Mesenchymal stem cell (in vitro differentiated cells and primary cell): ENCODE measurements around the gene SLC9A8.
"Not testable (repeated sequence)": the region's sequence is repeated elsewhere in the genome, so short reads cannot be mapped to it uniquely, and the experiment has no call there.

ENCODE experiments used
- DNase-seq: peaks from one replicate; pipeline ENCODE4 v3.0.0-alpha.2; 2013
- H2AFZ ChIP-seq: one replicate; pipeline ENCODE4 v1.6.1; 2013; ENCODE audit warnings: low read depth, mild to moderate bottlenecking, control low read depth, inconsistent platforms, low read length, moderate library complexity
- H2AK5ac ChIP-seq: 2 replicates; pipeline ENCODE4 v1.6.1; 2013; ENCODE audit warnings: low read length, moderate library complexity, mild to moderate bottlenecking, inconsistent platforms; ENCODE audit not compliant: severe bottlenecking
- H2BK120ac ChIP-seq: one replicate; pipeline ENCODE4 v1.6.1; 2013; ENCODE audit warnings: low read depth, mild to moderate bottlenecking, inconsistent platforms, low read length, moderate library complexity
- H2BK12ac ChIP-seq, 2 experiments: one replicate each; pipeline ENCODE4 v1.6.1; 2013; ENCODE audit warnings: inconsistent platforms in 2 of 2, low read length in 2 of 2, mild to moderate bottlenecking in 2 of 2, moderate library complexity in 2 of 2, control low read depth in 1 of 2
- H2BK15ac ChIP-seq: one replicate; pipeline ENCODE4 v1.6.1; 2013; ENCODE audit warnings: mild to moderate bottlenecking, low read depth, inconsistent platforms; ENCODE audit not compliant: poor library complexity, severe bottlenecking
- H2BK5ac ChIP-seq: 2 replicates; pipeline ENCODE4 v1.6.1; 2013; ENCODE audit warnings: low read depth, mild to moderate bottlenecking, low read length, control low read depth, inconsistent platforms; ENCODE audit not compliant: poor library complexity, severe bottlenecking
- H3K14ac ChIP-seq, 2 experiments: one replicate each; pipeline ENCODE4 v1.6.1; 2013; ENCODE audit warnings: inconsistent platforms in 2 of 2, low read length in 2 of 2, control low read depth in 1 of 2, mild to moderate bottlenecking in 1 of 2, moderate library complexity in 1 of 2
- H3K18ac ChIP-seq, 2 experiments: one replicate each; pipeline ENCODE4 v1.6.1; 2013; ENCODE audit warnings: inconsistent platforms in 2 of 2, low read length in 2 of 2, control low read depth in 1 of 2, low read depth in 1 of 2, mild to moderate bottlenecking in 1 of 2
- H3K23ac ChIP-seq, 2 experiments: one replicate each; pipeline ENCODE4 v1.6.1; 2013; ENCODE audit warnings: inconsistent platforms in 2 of 2, low read length in 2 of 2, mild to moderate bottlenecking in 2 of 2, moderate library complexity in 2 of 2, control low read depth in 1 of 2
- H3K27ac ChIP-seq: 2 replicates; pipeline ENCODE4 v1.5.1; 2013; ENCODE audit warnings: mild to moderate bottlenecking, moderate library complexity, low read length, control low read depth, inconsistent platforms; ENCODE audit not compliant: poor library complexity, severe bottlenecking
- H3K27me3 ChIP-seq, 2 experiments: 2 replicates each; pipeline versions ENCODE4 v1.6.1 to v1.7.0; 2013; ENCODE audit warnings: low read length in 2 of 2, mild to moderate bottlenecking in 2 of 2, moderate library complexity in 2 of 2, control low read depth in 1 of 2, inconsistent platforms in 1 of 2; ENCODE audit not compliant: control insufficient read depth in 1 of 2, insufficient read depth in 1 of 2
- H3K36me3 ChIP-seq, 2 experiments: 2 replicates each; pipeline versions ENCODE4 v1.6.1 to v1.7.0; 2013; ENCODE audit warnings: low read length in 2 of 2, control low read depth in 1 of 2, inconsistent platforms in 1 of 2, low read depth in 1 of 2, mild to moderate bottlenecking in 1 of 2; ENCODE audit not compliant: insufficient read depth in 2 of 2, control insufficient read depth in 1 of 2
- H3K4ac ChIP-seq, 2 experiments: one replicate each; pipeline ENCODE4 v1.6.1; 2013; ENCODE audit warnings: inconsistent platforms in 2 of 2, low read length in 2 of 2, mild to moderate bottlenecking in 2 of 2, moderate library complexity in 2 of 2, control low read depth in 1 of 2, low read depth in 1 of 2
- H3K4me1 ChIP-seq: 2 replicates; pipeline ENCODE4 v1.6.1; 2013; ENCODE audit warnings: low read depth, low read length, control low read depth; ENCODE audit not compliant: control insufficient read depth, insufficient read depth
- H3K4me2 ChIP-seq: 2 replicates; pipeline ENCODE4 v1.6.1; 2013; ENCODE audit warnings: low read length, mild to moderate bottlenecking, inconsistent platforms; ENCODE audit not compliant: poor library complexity, severe bottlenecking
- H3K4me3 ChIP-seq, 2 experiments: 2 replicates each; pipeline versions ENCODE4 v1.5.1 to v1.7.0; 2013; ENCODE audit warnings: low read length in 2 of 2, mild to moderate bottlenecking in 2 of 2, control low read depth in 1 of 2, low read depth in 1 of 2; ENCODE audit not compliant: insufficient read depth in 1 of 2
- H3K79me1 ChIP-seq: replicated peaks from 2 replicates; pipeline ENCODE4 v1.6.1; 2013; ENCODE audit warnings: mild to moderate bottlenecking, control low read depth, low read length, inconsistent platforms; ENCODE audit not compliant: poor library complexity, severe bottlenecking
- H3K9ac ChIP-seq: 2 replicates; pipeline ENCODE4 v1.7.0; 2013; ENCODE audit warnings: mild to moderate bottlenecking, low read length, moderate library complexity
- H3K9me3 ChIP-seq: 2 replicates; pipeline ENCODE4 v1.7.0; 2013; ENCODE audit warnings: mild to moderate bottlenecking, low read length; ENCODE audit not compliant: control insufficient read depth
- H4K8ac ChIP-seq: one replicate; pipeline ENCODE4 v1.6.1; 2013; ENCODE audit warnings: inconsistent platforms, mild to moderate bottlenecking, low read length, moderate library complexity
- H4K91ac ChIP-seq: one replicate; pipeline ENCODE4 v1.6.1; 2013; ENCODE audit warnings: mild to moderate bottlenecking, low read length, inconsistent platforms
- WGBS: methylation state at CpG from one replicate; pipeline ENCODE4 v1.1.7; 2013; ENCODE audit warnings: mixed read lengths; 5-methylcytosine and 5-hydroxymethylcytosine counted together

The SLC9A8 gene

GRCh38 chr20:49770634-49771033 is 42.0 kb upstream of the SLC9A8 start:
- no peak overlapping the region for H4K91ac ChIP-seq
- H3K23ac ChIP-seq: no peak overlapping the region
- DNase-seq: no peak
- H4K8ac ChIP-seq: no peak overlapping the region
- peak overlapping the region in 1 of 2 experiments; percentile 61 for H3K4ac ChIP-seq
- H2BK15ac ChIP-seq: no peak overlapping the region
- H3K4me1 ChIP-seq: peaks cover 13% of the 10 kb centered on the region
- no peaks in the 10 kb centered on the region for H3K27me3 ChIP-seq
- H3K14ac ChIP-seq: no peak overlapping the region
- peak overlapping the region; percentile 23 to 72 for H2BK12ac ChIP-seq
- H3K9ac ChIP-seq: no peak overlapping the region
- no peaks in the 10 kb centered on the region for H3K79me1 ChIP-seq
- no peaks in the 10 kb centered on the region for H3K9me3 ChIP-seq
- H3K4me3 ChIP-seq: no peak overlapping the region
- H2AK5ac ChIP-seq: peak overlapping the region; percentile 21
- no peaks in the 10 kb centered on the region for H3K36me3 ChIP-seq
- WGBS: 100% methylated on average over 1 of the region's 1 CpG
- H3K4me2 ChIP-seq: no peak overlapping the region
- H2BK5ac ChIP-seq: no peak overlapping the region
- peak overlapping the region in 1 of 2 experiments; percentile 14 for H3K18ac ChIP-seq
- H2BK120ac ChIP-seq: peak overlapping the region; percentile 1
- no peak overlapping the region for H2AFZ ChIP-seq
- H3K27ac ChIP-seq: no peak overlapping the region

GRCh38 chr20:49774213-49774612 is 38.4 kb upstream of the SLC9A8 start:
- H3K4me1 ChIP-seq: peaks cover 21% of the 10 kb centered on the region
- H2AK5ac ChIP-seq, H3K27me3 ChIP-seq, H2AFZ ChIP-seq, H3K4me3 ChIP-seq, H3K4ac ChIP-seq, H3K79me1 ChIP-seq, H3K14ac ChIP-seq, H3K36me3 ChIP-seq, H3K9ac ChIP-seq, H4K8ac ChIP-seq, H3K9me3 ChIP-seq, H2BK5ac ChIP-seq, H3K27ac ChIP-seq, H2BK120ac ChIP-seq, H3K23ac ChIP-seq, H2BK15ac ChIP-seq, H3K4me2 ChIP-seq, DNase-seq: not testable (repeated sequence)
- peak overlapping the region; percentile 11 for H4K91ac ChIP-seq
- H3K18ac ChIP-seq: peak overlapping the region in 1 of 2 experiments; percentile 37
- peak overlapping the region in 1 of 2 experiments; percentile 21 for H2BK12ac ChIP-seq
- 93% methylated on average over 8 of the region's 8 CpGs for WGBS

- no peak overlapping the region for H3K4me2 ChIP-seq
- no peaks in the 10 kb centered on the region for H3K9me3 ChIP-seq
- peak overlapping the region; percentile 68 for H3K9ac ChIP-seq
- H3K14ac ChIP-seq: no peak overlapping the region
- WGBS: 4% methylated on average over 2 of the region's 5 CpGs
- H4K8ac ChIP-seq: no peak overlapping the region
- peak overlapping the region in 1 of 2 experiments; percentile 28 for H3K4ac ChIP-seq
- no peak overlapping the region for H2BK15ac ChIP-seq
- H3K36me3 ChIP-seq: no peaks in the 10 kb centered on the region
- peak overlapping the region; percentile 64 for H3K27ac ChIP-seq
- no peaks in the 10 kb centered on the region for H3K27me3 ChIP-seq
- peak overlapping the region; percentile 62 for H2BK120ac ChIP-seq
- H2AK5ac ChIP-seq: peak overlapping the region; percentile 39
- H3K18ac ChIP-seq: peak overlapping the region; percentile 58 to 82
- peak overlapping the region in 1 of 2 experiments; percentile 29 for H2BK12ac ChIP-seq
- no peak overlapping the region for H2AFZ ChIP-seq
- peaks cover 21% of the 10 kb centered on the region for H3K4me1 ChIP-seq
- no peaks in the 10 kb centered on the region for H3K79me1 ChIP-seq
- H2BK5ac ChIP-seq: no peak overlapping the region
- H3K23ac ChIP-seq: peak overlapping the region in 1 of 2 experiments; percentile 14
- no peak overlapping the region for H3K4me3 ChIP-seq
- DNase-seq: peak; percentile 94
- H4K91ac ChIP-seq: no peak overlapping the region
Observed at GRCh38 chr20:49775229-49775693, 37.4 kb upstream of the SLC9A8 start.

- no peak overlapping the region for H2AK5ac ChIP-seq
- H4K8ac ChIP-seq: no peak overlapping the region
- H2BK120ac ChIP-seq: no peak overlapping the region
- no peak overlapping the region for H3K9ac ChIP-seq
- no peaks in the 10 kb centered on the region for H3K36me3 ChIP-seq
- no peak overlapping the region for H4K91ac ChIP-seq
- no peak overlapping the region for H2BK5ac ChIP-seq
- H3K23ac ChIP-seq: no peak overlapping the region
- no peak overlapping the region for H2BK15ac ChIP-seq
- H3K14ac ChIP-seq: no peak overlapping the region
- no peak overlapping the region for H2BK12ac ChIP-seq
- no peak for DNase-seq
- no peak overlapping the region for H3K4me2 ChIP-seq
- WGBS: no CpG with 5 or more reads among the region's 1 CpG
- no peak overlapping the region for H3K27ac ChIP-seq
- H2AFZ ChIP-seq: no peak overlapping the region
- peaks cover 12% of the 10 kb centered on the region for H3K4me1 ChIP-seq
- no peak overlapping the region for H3K18ac ChIP-seq
- no peaks in the 10 kb centered on the region for H3K27me3 ChIP-seq
- H3K4ac ChIP-seq: no peak overlapping the region
- H3K9me3 ChIP-seq: no peaks in the 10 kb centered on the region
- no peaks in the 10 kb centered on the region for H3K79me1 ChIP-seq
- no peak overlapping the region for H3K4me3 ChIP-seq
Observed at GRCh38 chr20:49779972-49780371, 32.7 kb upstream of the SLC9A8 start.
